ENCODE results near the gene SIRPB1.
"Not testable (repeated sequence)": the region's sequence is repeated elsewhere in the genome, so short reads cannot be mapped to it uniquely, and the experiment has no call there.

Gene SIRPB1

GRCh38 chr20:1588533-1589460, 31.0 kb downstream of the SIRPB1 start:
- no peak for DNase-seq (ENCODE audit: low spot score)

- no peak for DNase-seq (ENCODE audit: low spot score)
Measured at GRCh38 chr20:1587781-1588532, 31.9 kb downstream of the SIRPB1 start.

GRCh38 chr20:1579488-1579887, 40.3 kb downstream of the SIRPB1 start:
- DNase-seq (ENCODE audit: low spot score) = no peak

- no peak for DNase-seq (ENCODE audit: low spot score)
Measured at GRCh38 chr20:1577906-1578305, 41.9 kb downstream of the SIRPB1 start.

GRCh38 chr20:1577313-1577712, 42.5 kb downstream of the SIRPB1 start:
- not testable (repeated sequence) for DNase-seq (ENCODE audit: low spot score)

GRCh38 chr20:1576641-1577040, 43.2 kb downstream of the SIRPB1 start:
- no peak for DNase-seq (ENCODE audit: low spot score)

GRCh38 chr20:1576003-1576402, 43.8 kb downstream of the SIRPB1 start:
- DNase-seq (ENCODE audit: low spot score) = not testable (repeated sequence)

GRCh38 chr20:1571583-1571982, 48.2 kb downstream of the SIRPB1 start:
- peak; percentile 3 for DNase-seq (ENCODE audit: low spot score)
